ENCODE measurements around the gene HTRA1. TPM values are rescaled to one million over a fixed set of nuclear protein-coding genes. Genes with fewer than 3 reads are reported as not detected.
A peak's percentile ranks its signal among the peaks of the same experiment; 100 is the strongest.

The HTRA1 gene
- total RNA-seq, 1 experiment from 2014 or later: 157 TPM

- no peak for DNase-seq (ENCODE audit: unreplicated experiment)
- no TSS peak for BruUV-seq (replicated peaks)
- intact Hi-C loops (cut with micrococcal nuclease): no loop called here
- no peaks in the 10 kb centered on the region for H3K9me3 Mint-ChIP-seq (ENCODE audit: unreplicated experiment)
- H3K36me3 Mint-ChIP-seq (ENCODE audit: insufficient read depth, unreplicated experiment): no peaks in the 10 kb centered on the region
- CTCF ChIA-PET: no interaction called here
- peaks cover 15% of the 10 kb centered on the region for H3K4me1 Mint-ChIP-seq (ENCODE audit: insufficient read depth, unreplicated experiment)
- no peak for TF ChIP-seq CTCF (IDR thresholded peaks at IDR 0.05; ENCODE audit: unreplicated experiment)
- no peak overlapping the region for H3K27ac Mint-ChIP-seq (ENCODE audit: low read depth, unreplicated experiment)
- no peak overlapping the region for H3K4me3 Mint-ChIP-seq (ENCODE audit: unreplicated experiment)
- POLR2A ChIA-PET: interaction anchor here (0.9 to 1.4 kb wide), 2 partner anchors 10 to 48 kb away, joined by 3 to 7 read pairs; no protein-coding TSS in a partner anchor
- peaks cover 7% of the 10 kb centered on the region for H3K27me3 Mint-ChIP-seq (ENCODE audit: insufficient read depth, unreplicated experiment)
Observed at GRCh38 chr10:122531261-122531660, 69.9 kb downstream of the HTRA1 start.

- CTCF ChIA-PET: no interaction called here
- TF ChIP-seq CTCF (IDR thresholded peaks at IDR 0.05; ENCODE audit: unreplicated experiment): no peak
- Mint-ChIP-seq H3K36me3 (ENCODE audit: insufficient read depth, unreplicated experiment) (no peaks in the 10 kb centered on the region), H3K4me1 (ENCODE audit: insufficient read depth, unreplicated experiment) (peaks cover 15% of the 10 kb centered on the region), H3K27me3 (ENCODE audit: insufficient read depth, unreplicated experiment) (peaks cover 7% of the 10 kb centered on the region), H3K27ac (ENCODE audit: low read depth, unreplicated experiment) (no peak overlapping the region), H3K9me3 (ENCODE audit: unreplicated experiment) (no peaks in the 10 kb centered on the region), H3K4me3 (ENCODE audit: unreplicated experiment) (no peak overlapping the region)
- BruUV-seq (replicated peaks): no TSS peak
- intact Hi-C loops (cut with micrococcal nuclease): no loop called here
- POLR2A ChIA-PET: interaction anchor here (0.9 to 1.4 kb wide), 2 partner anchors 9 to 48 kb away, joined by 3 to 7 read pairs; no protein-coding TSS in a partner anchor
- DNase-seq (ENCODE audit: unreplicated experiment): peak; percentile 70
Observed at GRCh38 chr10:122531939-122532338, 70.6 kb downstream of the HTRA1 start.

GRCh38 chr10:122532601-122533296 is 71.4 kb downstream of the HTRA1 start:
- intact Hi-C loops (cut with micrococcal nuclease): no loop called here
- H3K4me1 Mint-ChIP-seq (ENCODE audit: insufficient read depth, unreplicated experiment): peaks cover 15% of the 10 kb centered on the region
- no peaks in the 10 kb centered on the region for H3K9me3 Mint-ChIP-seq (ENCODE audit: unreplicated experiment)
- H3K27ac Mint-ChIP-seq (ENCODE audit: low read depth, unreplicated experiment): no peak overlapping the region
- no TSS peak for BruUV-seq (replicated peaks)
- TF ChIP-seq CTCF (IDR thresholded peaks at IDR 0.05; ENCODE audit: unreplicated experiment): no peak
- no peak overlapping the region for H3K4me3 Mint-ChIP-seq (ENCODE audit: unreplicated experiment)
- POLR2A ChIA-PET: interaction anchor here (1.4 kb wide), 1 partner anchor 8 kb away, joined by 7 read pairs; no protein-coding TSS in a partner anchor
- H3K27me3 Mint-ChIP-seq (ENCODE audit: insufficient read depth, unreplicated experiment): peaks cover 7% of the 10 kb centered on the region
- H3K36me3 Mint-ChIP-seq (ENCODE audit: insufficient read depth, unreplicated experiment): no peaks in the 10 kb centered on the region
- CTCF ChIA-PET: no interaction called here
- no peak for DNase-seq (ENCODE audit: unreplicated experiment)

DNA sequence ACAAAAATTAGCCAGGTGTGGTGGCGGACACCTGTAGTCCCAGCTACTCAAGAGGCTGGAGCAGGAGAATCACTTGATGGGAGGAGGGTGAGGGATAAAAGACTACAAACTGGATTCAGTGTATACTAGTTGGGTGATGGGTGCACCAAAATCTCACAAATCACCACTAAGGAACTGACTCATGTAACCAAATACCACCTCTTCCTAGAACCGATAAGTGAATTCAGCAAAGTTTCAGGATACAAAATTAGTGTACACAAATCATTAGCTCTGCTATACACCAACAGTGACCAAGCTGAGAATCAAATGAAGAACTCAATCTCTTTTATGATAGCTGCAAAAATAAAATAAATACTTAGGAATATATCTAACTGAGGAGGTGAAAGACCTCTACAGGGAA is 76.2 kb downstream of the HTRA1 start:
- no peaks in the 10 kb centered on the region for H3K9me3 Mint-ChIP-seq (ENCODE audit: unreplicated experiment)
- no TSS peak for BruUV-seq (replicated peaks)
- no peaks in the 10 kb centered on the region for H3K36me3 Mint-ChIP-seq (ENCODE audit: insufficient read depth, unreplicated experiment)
- no peak overlapping the region for H3K27ac Mint-ChIP-seq (ENCODE audit: low read depth, unreplicated experiment)
- ChIA-PET CTCF (interaction anchor here (0.5 to 1.0 kb wide), 4 partner anchors 27 to 211 kb away, joined by 3 to 5 read pairs (median 4); no protein-coding TSS in a partner anchor), POLR2A (interaction anchor here (1.2 kb wide), 1 partner anchor 16 kb away, joined by 3 read pairs; no protein-coding TSS in a partner anchor)
- no peak overlapping the region for H3K4me3 Mint-ChIP-seq (ENCODE audit: unreplicated experiment)
- no peak for TF ChIP-seq CTCF (IDR thresholded peaks at IDR 0.05; ENCODE audit: unreplicated experiment)
- H3K4me1 Mint-ChIP-seq (ENCODE audit: insufficient read depth, unreplicated experiment): no peaks in the 10 kb centered on the region
- no peak for DNase-seq (ENCODE audit: unreplicated experiment)
- no peaks in the 10 kb centered on the region for H3K27me3 Mint-ChIP-seq (ENCODE audit: insufficient read depth, unreplicated experiment)
- intact Hi-C loops (cut with micrococcal nuclease): no loop called here
